Neuronal stem cell (in vitro differentiated cells): ENCODE measurements around the gene AMOT.

Experiments used
- DNase-seq: peaks from one replicate; pipeline ENCODE4 v3.0.0-alpha.2; 2013; ENCODE audit warnings: low spot score
- H2AFZ ChIP-seq: one replicate; pipeline ENCODE4 v1.6.1; 2013; ENCODE audit warnings: mild to moderate bottlenecking, low read length, inconsistent platforms
- H2AK5ac ChIP-seq: 2 replicates; pipeline ENCODE4 v1.6.1; 2013; ENCODE audit warnings: low read depth, mild to moderate bottlenecking, inconsistent platforms, low read length, moderate library complexity, mixed read lengths
- H2BK120ac ChIP-seq: 2 replicates; pipeline ENCODE4 v1.6.1; 2013; ENCODE audit warnings: low read depth, mild to moderate bottlenecking, inconsistent platforms, low read length, moderate library complexity, mixed read lengths
- H2BK12ac ChIP-seq: one replicate; pipeline ENCODE4 v1.6.1; 2013; ENCODE audit warnings: low read length, inconsistent platforms
- H2BK15ac ChIP-seq: 2 replicates; pipeline ENCODE4 v1.6.1; 2013; ENCODE audit warnings: mild to moderate bottlenecking, low read length, inconsistent platforms, mixed read lengths
- H2BK5ac ChIP-seq: one replicate; pipeline ENCODE4 v1.6.1; 2013; ENCODE audit warnings: inconsistent platforms, mild to moderate bottlenecking, low read length, moderate library complexity
- H3K14ac ChIP-seq: one replicate; pipeline ENCODE4 v1.6.1; 2013; ENCODE audit warnings: low read length, inconsistent platforms
- H3K18ac ChIP-seq: 2 replicates; pipeline ENCODE4 v1.6.1; 2013; ENCODE audit warnings: low read length, inconsistent platforms
- H3K23ac ChIP-seq: 2 replicates; pipeline ENCODE4 v1.6.1; 2013; ENCODE audit warnings: low read depth, mild to moderate bottlenecking, mixed read lengths, low read length, inconsistent platforms; ENCODE audit not compliant: poor library complexity
- H3K27ac ChIP-seq: replicated peaks from 3 replicates; pipeline ENCODE4 v1.5.1; 2013; ENCODE audit warnings: low read length, inconsistent platforms
- H3K27me3 ChIP-seq, 3 experiments: 2 replicates each; pipeline ENCODE4 v1.6.1; 2013; ENCODE audit warnings: low read length in 3 of 3, mild to moderate bottlenecking in 2 of 3, inconsistent platforms in 1 of 3, low read depth in 1 of 3, mixed read lengths in 1 of 3, moderate library complexity in 1 of 3; ENCODE audit not compliant: control insufficient read depth in 3 of 3, insufficient read depth in 3 of 3
- H3K36me3 ChIP-seq, 2 donors: replicated peaks in 1 of 2; 2 replicates each; pipeline ENCODE4 v1.6.1; 2013; ENCODE audit warnings: low read length in 2 of 2; ENCODE audit not compliant: control insufficient read depth in 2 of 2, insufficient read depth in 2 of 2
- H3K4ac ChIP-seq: 2 replicates; pipeline ENCODE4 v1.6.1; 2013; ENCODE audit warnings: inconsistent platforms, mild to moderate bottlenecking, low read length, moderate library complexity
- H3K4me1 ChIP-seq, 2 donors: 1 replicate in 1 of 2; 2 replicates in 1 of 2; pipeline ENCODE4 v1.6.1; 2013; ENCODE audit warnings: low read length in 2 of 2, low read depth in 1 of 2; ENCODE audit not compliant: control insufficient read depth in 2 of 2, insufficient read depth in 1 of 2
- H3K4me2 ChIP-seq: one replicate; pipeline ENCODE4 v1.6.1; 2013; ENCODE audit warnings: mild to moderate bottlenecking, low read length, inconsistent platforms; ENCODE audit not compliant: insufficient read depth, poor library complexity, severe bottlenecking
- H3K4me3 ChIP-seq, 2 donors: 2 replicates each; pipeline ENCODE4 v1.5.1; 2013; ENCODE audit warnings: low read length in 2 of 2, mild to moderate bottlenecking in 2 of 2, inconsistent platforms in 1 of 2, moderate library complexity in 1 of 2
- H3K79me1 ChIP-seq: one replicate; pipeline ENCODE4 v1.6.1; 2013; ENCODE audit warnings: low read depth, mild to moderate bottlenecking, inconsistent platforms, low read length, moderate library complexity
- H3K9ac ChIP-seq: one replicate; pipeline ENCODE4 v1.6.1; 2013; ENCODE audit warnings: mild to moderate bottlenecking, low read depth, low read length, inconsistent platforms; ENCODE audit not compliant: poor library complexity
- H3K9me3 ChIP-seq, 2 donors: replicated peaks in 1 of 2; 2 replicates each; pipeline versions ENCODE3 to v1.6.1; 2013; ENCODE audit warnings: low read length in 2 of 2, mild to moderate bottlenecking in 2 of 2, inconsistent platforms in 1 of 2, low read depth in 1 of 2, mixed read lengths in 1 of 2, moderate library complexity in 1 of 2; ENCODE audit not compliant: control insufficient read depth in 2 of 2, insufficient read depth in 1 of 2
- H4K8ac ChIP-seq: one replicate; pipeline ENCODE4 v1.6.1; 2013; ENCODE audit warnings: low read depth, mild to moderate bottlenecking, inconsistent platforms, low read length, moderate library complexity
- H4K91ac ChIP-seq: one replicate; pipeline ENCODE4 v1.6.1; 2013; ENCODE audit warnings: low read length, low read depth, mild to moderate bottlenecking, inconsistent platforms; ENCODE audit not compliant: poor library complexity
- WGBS, 2 donors: extraction: QIAGEN DNeasy Blood & Tissue Kit; methylation state at CpG; one replicate each; pipeline ENCODE4 v1.1.7; 2013; ENCODE audit warnings: missing lambda C conversion rate in 2 of 2, mixed read lengths in 1 of 2; ENCODE audit not compliant: insufficient read length in 2 of 2, insufficient replicate concordance in 1 of 2; ENCODE audit errors: extremely low coverage in 2 of 2; 5-methylcytosine and 5-hydroxymethylcytosine counted together

Gene AMOT

GRCh38 chrX:112786076-112786475 is 54.6 kb downstream of the AMOT start:
- Histone ChIP-seq H3K36me3 (peaks cover 1 to 26% of the 10 kb centered on the region in 2 donors), H3K4me1 (no peaks in the 10 kb centered on the region), H2BK120ac (no peak overlapping the region), H3K23ac (no peak overlapping the region), H3K27me3 (no peaks in the 10 kb centered on the region), H3K4me2 (no peak overlapping the region), H4K8ac (no peak overlapping the region), H3K4me3 (no peak overlapping the region), H2AK5ac (no peak overlapping the region), H3K18ac (no peak overlapping the region), H3K79me1 (no peaks in the 10 kb centered on the region), H3K9me3 (no peaks in the 10 kb centered on the region), H2AFZ (no peak overlapping the region), H3K14ac (no peak overlapping the region), H4K91ac (no peak overlapping the region), H2BK12ac (no peak overlapping the region), H3K4ac (no peak overlapping the region), H3K9ac (no peak overlapping the region), H2BK5ac (no peak overlapping the region), H3K27ac (no peak overlapping the region), H2BK15ac (no peak overlapping the region)
- no CpG with 5 or more reads among the region's 2 CpGs for WGBS, 2 donors
- no peak for DNase-seq

DNA sequence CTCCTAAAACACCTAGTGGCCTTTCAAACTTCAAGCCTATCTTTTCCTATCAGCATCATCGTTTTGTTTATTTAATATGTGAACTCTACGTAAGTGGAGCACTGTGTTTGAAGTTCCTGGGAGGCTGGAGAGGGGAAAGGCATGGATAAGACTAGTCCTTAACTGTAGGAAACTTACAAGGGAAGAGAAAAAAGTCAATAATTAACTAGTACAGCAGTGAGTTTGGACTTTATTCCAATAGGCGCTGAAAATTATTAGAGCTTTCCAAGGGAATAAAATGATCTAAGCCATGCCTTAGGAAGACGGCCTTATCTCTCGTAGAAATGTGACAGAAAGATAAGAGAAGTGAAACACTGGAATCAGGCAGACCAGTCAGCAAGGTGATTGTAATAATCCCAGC is 55.3 kb downstream of the AMOT start:
- H3K4me3 ChIP-seq: no peak overlapping the region
- no CpG with 5 or more reads among the region's 5 CpGs for WGBS, 2 donors
- no peaks in the 10 kb centered on the region for H3K4me1 ChIP-seq
- no peak overlapping the region for H2BK120ac ChIP-seq
- peaks cover 1 to 29% of the 10 kb centered on the region in 2 donors for H3K36me3 ChIP-seq
- no peak overlapping the region for H4K91ac ChIP-seq
- H3K14ac ChIP-seq: no peak overlapping the region
- H3K27ac ChIP-seq: no peak overlapping the region
- no peak overlapping the region for H3K4ac ChIP-seq
- no peaks in the 10 kb centered on the region for H3K27me3 ChIP-seq
- no peak overlapping the region for H2BK15ac ChIP-seq
- no peak overlapping the region for H3K9ac ChIP-seq
- H3K23ac ChIP-seq: no peak overlapping the region
- H3K9me3 ChIP-seq: no peaks in the 10 kb centered on the region
- H2AFZ ChIP-seq: no peak overlapping the region
- no peak overlapping the region for H3K4me2 ChIP-seq
- H2BK5ac ChIP-seq: no peak overlapping the region
- H3K18ac ChIP-seq: no peak overlapping the region
- H3K79me1 ChIP-seq: no peaks in the 10 kb centered on the region
- no peak overlapping the region for H2AK5ac ChIP-seq
- no peak for DNase-seq
- no peak overlapping the region for H4K8ac ChIP-seq
- no peak overlapping the region for H2BK12ac ChIP-seq

- Histone ChIP-seq H3K14ac (no peak overlapping the region), H3K4me3 (no peak overlapping the region), H3K9ac (no peak overlapping the region), H2BK5ac (no peak overlapping the region), H3K4me1 (no peaks in the 10 kb centered on the region), H3K27me3 (no peaks in the 10 kb centered on the region), H3K4ac (no peak overlapping the region), H4K91ac (no peak overlapping the region), H3K27ac (no peak overlapping the region), H3K23ac (no peak overlapping the region), H2AFZ (no peak overlapping the region), H3K9me3 (no peaks in the 10 kb centered on the region), H2BK12ac (no peak overlapping the region), H3K18ac (no peak overlapping the region), H3K79me1 (no peaks in the 10 kb centered on the region), H2BK15ac (no peak overlapping the region), H2AK5ac (no peak overlapping the region), H2BK120ac (no peak overlapping the region), H4K8ac (no peak overlapping the region), H3K36me3 (peaks cover 1 to 30% of the 10 kb centered on the region in 2 donors), H3K4me2 (no peak overlapping the region)
- no peak for DNase-seq
- WGBS, 2 donors: no CpG with 5 or more reads among the region's 3 CpGs
These were observed 55.9 kb downstream of the AMOT start for GRCh38 chrX:112784692-112785091.

- Histone ChIP-seq H2BK15ac (no peak overlapping the region), H3K4me1 (no peaks in the 10 kb centered on the region), H3K36me3 (peaks cover 1 to 37% of the 10 kb centered on the region in 2 donors), H3K18ac (no peak overlapping the region), H3K4me2 (no peak overlapping the region), H3K79me1 (no peaks in the 10 kb centered on the region), H3K23ac (no peak overlapping the region), H3K14ac (no peak overlapping the region), H3K4me3 (no peak overlapping the region), H3K27me3 (no peaks in the 10 kb centered on the region), H4K8ac (no peak overlapping the region), H3K9me3 (no peaks in the 10 kb centered on the region), H3K9ac (peak overlapping the region; percentile 44), H2AFZ (no peak overlapping the region), H3K4ac (no peak overlapping the region), H2BK120ac (no peak overlapping the region), H2BK5ac (no peak overlapping the region), H3K27ac (no peak overlapping the region), H2AK5ac (no peak overlapping the region), H4K91ac (peak overlapping the region; percentile 72), H2BK12ac (no peak overlapping the region)
- no peak for DNase-seq
- no CpG with 5 or more reads among the region's 9 CpGs for WGBS, 2 donors
These were observed 61.5 kb downstream of the AMOT start for GRCh38 chrX:112779139-112779538.
